Activated CD4-positive, alpha-beta T cell treated with anti-CD3 and anti-CD28 coated beads, Interleukin-2, amount 50 U/mL, for 1 hour (primary cell): ENCODE data around the gene KIF5C.

ENCODE experiments used
- DNase-seq: peaks from one replicate; pipeline ENCODE4 v3.0.0-alpha.2; 2020

KIF5C gene

GRCh38 chr2:149056541-149057255 is 181.7 kb downstream of the KIF5C start:
- no peak for DNase-seq

GRCh38 chr2:149057401-149057800 is 182.4 kb downstream of the KIF5C start:
- DNase-seq = no peak

GRCh38 chr2:149058936-149059335 is 183.9 kb downstream of the KIF5C start:
- no peak for DNase-seq

DNA sequence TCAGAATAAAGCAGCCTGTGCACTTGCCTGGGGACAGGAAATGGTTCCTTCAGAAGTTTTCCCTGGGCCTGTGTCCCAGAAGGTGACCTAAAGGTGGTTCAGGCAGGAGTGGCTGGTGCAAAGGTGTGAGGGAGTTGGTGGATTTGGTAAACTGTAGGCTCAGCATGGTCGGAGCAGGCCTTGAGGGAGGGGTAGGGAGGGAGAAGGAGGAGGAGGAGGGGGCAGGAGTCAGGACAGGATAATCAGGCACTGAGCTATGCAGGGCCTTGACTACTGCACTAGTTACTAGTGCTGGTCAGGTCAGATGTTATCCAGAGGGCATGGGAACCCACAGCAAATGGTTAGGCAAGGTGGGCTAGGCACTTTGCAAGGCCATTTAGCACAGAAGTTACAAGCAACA is 184.8 kb downstream of the KIF5C start:
- no peak for DNase-seq

- DNase-seq = no peak
Observed at GRCh38 chr2:149061133-149061745, 186.2 kb downstream of the KIF5C start.

- DNase-seq = no peak
Observed at GRCh38 chr2:149062531-149062930, 187.5 kb downstream of the KIF5C start.

DNA sequence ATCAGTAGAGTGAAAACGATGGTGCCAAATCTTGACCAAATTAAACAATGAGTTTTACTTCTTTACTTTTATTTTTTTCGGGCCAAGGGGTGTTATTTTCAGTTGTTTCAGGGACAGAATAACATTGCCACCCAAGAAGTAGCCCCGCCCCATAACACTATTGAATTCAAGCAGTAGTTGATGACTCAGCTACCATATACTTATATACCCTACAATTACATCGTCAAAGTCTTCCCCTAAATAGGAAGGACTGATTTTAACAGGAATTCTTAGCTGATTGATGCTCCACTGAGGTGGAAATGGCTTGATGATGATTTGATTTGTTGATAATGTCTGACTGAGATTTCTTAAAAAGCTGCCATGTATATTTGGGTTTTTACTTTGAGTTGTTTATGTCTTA is 188.2 kb downstream of the KIF5C start:
- DNase-seq = no peak

DNA sequence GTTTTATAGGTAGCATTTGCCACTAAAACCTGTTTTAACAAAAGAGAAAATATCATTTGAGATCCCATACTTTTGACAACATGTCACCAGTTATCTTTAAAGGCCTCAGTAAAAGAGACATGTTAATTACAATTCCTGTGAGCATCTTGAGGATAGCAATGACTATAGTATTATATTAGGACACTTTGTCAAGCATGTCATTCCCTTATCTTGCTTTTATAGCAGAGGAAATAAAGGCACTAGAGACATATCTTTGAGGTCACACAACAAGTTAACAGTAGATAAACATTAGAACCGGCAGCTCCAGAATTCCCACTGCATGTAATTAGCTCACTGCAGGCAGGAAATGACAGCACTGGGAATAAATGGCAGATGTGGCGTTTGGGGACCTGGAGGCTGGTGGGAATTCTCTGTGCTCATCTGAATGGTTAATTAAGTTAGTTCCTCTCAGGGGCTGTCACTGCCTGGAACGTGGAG is 189.4 kb downstream of the KIF5C start:
- DNase-seq = no peak

DNA sequence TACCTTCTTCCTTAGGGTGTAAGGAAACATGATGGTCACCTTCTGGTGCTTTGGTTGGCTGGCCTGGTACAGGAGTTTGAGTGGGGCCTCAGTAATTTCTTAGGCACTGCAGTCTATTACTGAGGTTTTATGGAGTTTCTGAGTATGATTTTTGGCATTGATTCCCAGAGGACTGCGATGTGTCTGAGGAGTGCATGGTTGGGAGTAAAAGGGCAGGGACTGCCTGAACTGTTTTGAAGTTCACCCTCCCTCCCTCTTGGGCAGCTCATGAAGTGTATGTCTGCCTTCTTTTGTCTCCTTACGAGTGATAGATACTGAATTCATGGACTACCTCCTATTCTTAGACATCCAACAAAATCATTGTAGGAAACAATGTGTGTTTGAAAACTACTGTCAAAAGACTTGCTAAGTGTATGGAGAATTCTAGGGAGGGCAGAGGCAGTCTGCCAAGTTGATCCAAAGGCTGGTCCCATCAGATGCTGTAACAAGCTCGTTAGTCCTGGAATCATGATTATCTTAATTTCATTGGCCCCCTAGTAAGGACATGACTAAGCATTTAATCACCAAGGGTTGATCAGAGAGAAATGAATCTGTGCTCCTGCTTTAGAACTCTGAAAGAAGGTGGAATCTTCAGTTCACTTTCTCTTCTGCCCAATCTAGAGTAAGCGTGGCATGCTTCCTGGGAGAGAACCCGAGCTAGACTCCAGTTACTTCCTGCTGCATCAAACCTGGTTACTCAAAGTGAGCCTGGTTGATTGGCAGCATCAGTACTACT is 190.0 kb downstream of the KIF5C start:
- no peak for DNase-seq

- DNase-seq = no peak
Observed at GRCh38 chr2:149068225-149068995, 193.4 kb downstream of the KIF5C start.

- no peak for DNase-seq
Observed at GRCh38 chr2:149068996-149069888, 194.2 kb downstream of the KIF5C start.

GRCh38 chr2:149070681-149071320 is 195.8 kb downstream of the KIF5C start:
- no peak for DNase-seq

- no peak for DNase-seq
Observed at GRCh38 chr2:149075105-149075504, 200.1 kb downstream of the KIF5C start.

- DNase-seq = no peak
Observed at GRCh38 chr2:149075853-149076252, 200.8 kb downstream of the KIF5C start.
